ENCODE results near the gene PPP1R9B. TPM values are rescaled to one million over a fixed set of nuclear protein-coding genes. Genes with fewer than 3 reads are reported as not detected.
A peak's percentile ranks its signal among the peaks of the same experiment; 100 is the strongest.

Gene PPP1R9B
- total RNA-seq, 1 experiment from 2014 or later, result 15.0 TPM

GRCh38 chr17:50111673-50112655, 38.5 kb downstream of the PPP1R9B start:
- no peak for DNase-seq
- H3K27me3 ChIP-seq (ENCODE audit: control insufficient read depth, insufficient read depth, low read length), result peaks cover 5% of the 10 kb centered on the region; the same call in 1 of the 2 replicates
- H3K4me3 ChIP-seq (ENCODE audit: insufficient read depth, low read depth, low read length), result no peak overlapping the region
- no peaks in the 10 kb centered on the region; the same call in 1 of the 2 replicates for H3K36me3 ChIP-seq (replicated peaks; ENCODE audit: control insufficient read depth, insufficient read depth, low read length)

- Histone ChIP-seq H3K27me3 (ENCODE audit: control insufficient read depth, insufficient read depth, low read length) (no peaks in the 10 kb centered on the region), H3K36me3 (replicated peaks; ENCODE audit: control insufficient read depth, insufficient read depth, low read length) (no peaks in the 10 kb centered on the region; the same call in 1 of the 2 replicates), H3K4me3 (ENCODE audit: insufficient read depth, low read depth, low read length) (no peak overlapping the region)
- DNase-seq, result no peak
These were observed 39.7 kb downstream of the PPP1R9B start for GRCh38 chr17:50110591-50111349.

- Histone ChIP-seq H3K4me3 (ENCODE audit: insufficient read depth, low read depth, low read length) (no peak overlapping the region), H3K36me3 (replicated peaks; ENCODE audit: control insufficient read depth, insufficient read depth, low read length) (no peaks in the 10 kb centered on the region; the same call in 1 of the 2 replicates), H3K27me3 (ENCODE audit: control insufficient read depth, insufficient read depth, low read length) (no peaks in the 10 kb centered on the region)
- DNase-seq, result no peak
These were observed 40.7 kb downstream of the PPP1R9B start for GRCh38 chr17:50109785-50110184.

- DNase-seq, result no peak
- Histone ChIP-seq H3K27me3 (ENCODE audit: control insufficient read depth, insufficient read depth, low read length) (no peaks in the 10 kb centered on the region), H3K4me3 (ENCODE audit: insufficient read depth, low read depth, low read length) (no peak overlapping the region), H3K36me3 (replicated peaks; ENCODE audit: control insufficient read depth, insufficient read depth, low read length) (no peaks in the 10 kb centered on the region; the same call in 1 of the 2 replicates)
These were observed 41.3 kb downstream of the PPP1R9B start for GRCh38 chr17:50109207-50109606.

GRCh38 chr17:50108556-50108955, 41.9 kb downstream of the PPP1R9B start:
- H3K27me3 ChIP-seq (ENCODE audit: control insufficient read depth, insufficient read depth, low read length), result no peaks in the 10 kb centered on the region
- no peak overlapping the region for H3K4me3 ChIP-seq (ENCODE audit: insufficient read depth, low read depth, low read length)
- H3K36me3 ChIP-seq (replicated peaks; ENCODE audit: control insufficient read depth, insufficient read depth, low read length), result no peaks in the 10 kb centered on the region; the same call in 1 of the 2 replicates
- no peak for DNase-seq

- no peak overlapping the region for H3K4me3 ChIP-seq (ENCODE audit: insufficient read depth, low read depth, low read length)
- H3K36me3 ChIP-seq (replicated peaks; ENCODE audit: control insufficient read depth, insufficient read depth, low read length), result no peaks in the 10 kb centered on the region; the same call in 1 of the 2 replicates
- no peaks in the 10 kb centered on the region for H3K27me3 ChIP-seq (ENCODE audit: control insufficient read depth, insufficient read depth, low read length)
- DNase-seq, result no peak
These were observed 42.6 kb downstream of the PPP1R9B start for GRCh38 chr17:50107790-50108414.

GRCh38 chr17:50106393-50107131, 43.9 kb downstream of the PPP1R9B start:
- no peak overlapping the region for H3K4me3 ChIP-seq (ENCODE audit: insufficient read depth, low read depth, low read length)
- no peak for DNase-seq
- no peaks in the 10 kb centered on the region for H3K27me3 ChIP-seq (ENCODE audit: control insufficient read depth, insufficient read depth, low read length)
- no peaks in the 10 kb centered on the region; the same call in 1 of the 2 replicates for H3K36me3 ChIP-seq (replicated peaks; ENCODE audit: control insufficient read depth, insufficient read depth, low read length)

- no peaks in the 10 kb centered on the region for H3K27me3 ChIP-seq (ENCODE audit: control insufficient read depth, insufficient read depth, low read length)
- H3K4me3 ChIP-seq (ENCODE audit: insufficient read depth, low read depth, low read length), result no peak overlapping the region
- no peaks in the 10 kb centered on the region; the same call in 1 of the 2 replicates for H3K36me3 ChIP-seq (replicated peaks; ENCODE audit: control insufficient read depth, insufficient read depth, low read length)
- no peak for DNase-seq
These were observed 44.7 kb downstream of the PPP1R9B start for GRCh38 chr17:50105811-50106210.

GRCh38 chr17:50103941-50104340, 46.5 kb downstream of the PPP1R9B start:
- H3K27me3 ChIP-seq (ENCODE audit: control insufficient read depth, insufficient read depth, low read length), result no peaks in the 10 kb centered on the region
- DNase-seq, result no peak
- H3K4me3 ChIP-seq (ENCODE audit: insufficient read depth, low read depth, low read length), result no peak overlapping the region
- no peaks in the 10 kb centered on the region; the same call in 1 of the 2 replicates for H3K36me3 ChIP-seq (replicated peaks; ENCODE audit: control insufficient read depth, insufficient read depth, low read length)

GRCh38 chr17:50103252-50103651, 47.2 kb downstream of the PPP1R9B start:
- Histone ChIP-seq H3K36me3 (replicated peaks; ENCODE audit: control insufficient read depth, insufficient read depth, low read length) (no peaks in the 10 kb centered on the region; the same call in 1 of the 2 replicates), H3K27me3 (ENCODE audit: control insufficient read depth, insufficient read depth, low read length) (no peaks in the 10 kb centered on the region), H3K4me3 (ENCODE audit: insufficient read depth, low read depth, low read length) (no peak overlapping the region)
- DNase-seq, result no peak

GRCh38 chr17:50102164-50102991, 48.1 kb downstream of the PPP1R9B start:
- no peak for DNase-seq
- no peak overlapping the region for H3K4me3 ChIP-seq (ENCODE audit: insufficient read depth, low read depth, low read length)
- no peaks in the 10 kb centered on the region for H3K36me3 ChIP-seq (replicated peaks; ENCODE audit: control insufficient read depth, insufficient read depth, low read length)
- H3K27me3 ChIP-seq (ENCODE audit: control insufficient read depth, insufficient read depth, low read length), result no peaks in the 10 kb centered on the region

GRCh38 chr17:50101346-50102163, 48.9 kb downstream of the PPP1R9B start:
- H3K27me3 ChIP-seq (ENCODE audit: control insufficient read depth, insufficient read depth, low read length), result no peaks in the 10 kb centered on the region
- DNase-seq, result peak; percentile 87
- no peaks in the 10 kb centered on the region for H3K36me3 ChIP-seq (replicated peaks; ENCODE audit: control insufficient read depth, insufficient read depth, low read length)
- peak overlapping the region; percentile 16; the same call in 1 of the 2 replicates for H3K4me3 ChIP-seq (ENCODE audit: insufficient read depth, low read depth, low read length)

Measured in H7 (cell line).